SU-DHL-6 (cell line): Measurements from ENCODE around the gene TRAPPC2B.
"Not testable (repeated sequence)": the region's sequence is repeated elsewhere in the genome, so short reads cannot be mapped to it uniquely, and the experiment has no call there.

Source experiments
- H2AFZ ChIP-seq: fragments of 200-600 bp; sonication (generic); 2 replicates; pipeline ENCODE4 v1.6.1; 2014; ENCODE audit warnings: low read depth, mild to moderate bottlenecking, moderate library complexity, mixed read lengths, antibody characterized with exemption, low read length; ENCODE audit not compliant: severe bottlenecking
- H3F3A ChIP-seq: fragments of 200-600 bp; shearing (Covaris generic); 2 replicates; pipeline ENCODE4 v1.6.0; 2016; ENCODE audit warnings: antibody characterized with exemption, mild to moderate bottlenecking; ENCODE audit not compliant: insufficient read depth
- H3K27ac ChIP-seq: fragments of 200-600 bp; sonication (generic); 2 replicates; pipeline ENCODE4 v1.5.1; 2016; ENCODE audit warnings: low read depth, mild to moderate bottlenecking, low read length, moderate library complexity, mixed read lengths
- H3K27me3 ChIP-seq: fragments of 200-600 bp; sonication (generic), shearing (Covaris generic); 2 replicates; pipeline ENCODE4 v1.6.0; 2014; ENCODE audit warnings: mild to moderate bottlenecking, low read length
- H3K36me3 ChIP-seq: fragments of 200-600 bp; sonication (generic); 2 replicates; pipeline ENCODE4 v1.6.1; 2014; ENCODE audit warnings: mild to moderate bottlenecking, low read length, mixed read lengths
- H3K4me2 ChIP-seq: fragments of 300-600, 200-600 bp; shearing (Covaris generic), sonication (generic); 2 replicates; pipeline ENCODE4 v1.6.0; 2014; ENCODE audit warnings: low read length, low read depth, mild to moderate bottlenecking; ENCODE audit not compliant: poor library complexity, severe bottlenecking
- H3K4me3 ChIP-seq: fragments of 200-600 bp; sonication (generic); 2 replicates; pipeline ENCODE4 v1.5.1; 2014; ENCODE audit warnings: antibody characterized with exemption, low read length, mild to moderate bottlenecking, mixed read lengths; ENCODE audit not compliant: insufficient read depth, poor library complexity, severe bottlenecking
- H3K79me2 ChIP-seq: fragments of 200-600 bp; sonication (generic); 2 replicates; pipeline ENCODE4 v1.6.1; 2014; ENCODE audit warnings: mild to moderate bottlenecking, low read length, moderate library complexity; ENCODE audit not compliant: insufficient read depth
- H3K9ac ChIP-seq: fragments of 200-600 bp; sonication (generic); 2 replicates; pipeline ENCODE4 v1.7.0; 2014; ENCODE audit warnings: mild to moderate bottlenecking, low read length
- H3K9me2 ChIP-seq: fragments of 200-600 bp; sonication (generic); replicated peaks from 2 replicates; pipeline ENCODE4 v1.6.1; 2014; ENCODE audit warnings: low read length; ENCODE audit not compliant: insufficient read depth
- H3K9me3 ChIP-seq: fragments of 200-600 bp; sonication (generic); 2 replicates; pipeline ENCODE4 v1.6.1; 2014; ENCODE audit warnings: low read length, mixed read lengths; ENCODE audit not compliant: insufficient read depth
- H4K20me1 ChIP-seq: fragments of 200-600 bp; sonication (generic); 2 replicates; pipeline ENCODE4 v1.6.1; 2014; ENCODE audit warnings: low read depth, mild to moderate bottlenecking, antibody characterized with exemption, low read length, moderate library complexity, mixed read lengths
- EZH2phosphoT487 ChIP-seq: fragments of 200-600 bp; sonication (generic), shearing (Covaris generic); conservative IDR thresholded peaks from 2 replicates; pipeline ENCODE4 v1.6.1; 2018; ENCODE audit warnings: mild to moderate bottlenecking, antibody characterized with exemption, low read length, moderate library complexity, mixed read lengths
- TF ChIP-seq, protein P1 (sequence below): fragments of 200-600 bp; sonication (generic); IDR thresholded peaks from one replicate; pipeline ENCODE4 v1.5.1; 2017; ENCODE audit warnings: antibody characterized with exemption, mild to moderate bottlenecking, low read length, moderate library complexity; ENCODE audit not compliant: insufficient read depth, poor library complexity, severe bottlenecking

The TRAPPC2B gene

DNA sequence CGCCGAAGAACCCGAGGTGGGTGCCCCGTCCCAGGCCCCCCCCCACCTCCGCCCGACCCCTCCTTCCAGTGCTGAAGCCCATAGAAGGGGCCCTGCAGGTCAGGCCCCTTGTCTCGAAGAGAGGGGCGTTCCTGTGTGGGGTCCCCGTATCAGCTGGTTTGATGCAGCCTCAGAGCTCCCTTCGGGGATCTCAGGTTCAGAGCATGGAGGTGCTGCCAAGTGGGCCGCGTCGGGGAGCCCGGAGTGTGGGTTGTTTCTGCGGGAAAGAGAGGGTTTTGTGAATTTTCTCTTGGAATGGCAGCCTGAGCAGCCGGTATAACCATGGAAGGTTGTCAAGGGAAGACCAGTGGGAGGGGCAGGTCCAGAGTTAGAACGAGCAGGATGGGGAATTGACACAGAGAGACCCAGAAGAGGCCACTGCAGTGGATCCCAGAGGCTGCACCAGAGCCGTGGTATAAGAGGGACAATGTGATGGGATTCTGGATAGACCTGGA lies 384 bp downstream of the TRAPPC2B start:
- Histone ChIP-seq H3K4me2 (peak overlapping the region; percentile 96), H3K9ac (peak overlapping the region; percentile 75), H3K79me2 (peaks cover 13% of the 10 kb centered on the region), H3K9me3 (no peaks in the 10 kb centered on the region), H4K20me1 (no peaks in the 10 kb centered on the region), H3K36me3 (no peaks in the 10 kb centered on the region), H2AFZ (peak overlapping the region; percentile 18), H3F3A (no peaks in the 10 kb centered on the region), H3K4me3 (peak overlapping the region; percentile 94), H3K9me2 (no peaks in the 10 kb centered on the region), H3K27me3 (no peaks in the 10 kb centered on the region), H3K27ac (peak overlapping the region; percentile 1; the same call in 1 of the 2 replicates)
- TF ChIP-seq EZH2phosphoT487: no peak
- TF ChIP-seq, protein P1, sequence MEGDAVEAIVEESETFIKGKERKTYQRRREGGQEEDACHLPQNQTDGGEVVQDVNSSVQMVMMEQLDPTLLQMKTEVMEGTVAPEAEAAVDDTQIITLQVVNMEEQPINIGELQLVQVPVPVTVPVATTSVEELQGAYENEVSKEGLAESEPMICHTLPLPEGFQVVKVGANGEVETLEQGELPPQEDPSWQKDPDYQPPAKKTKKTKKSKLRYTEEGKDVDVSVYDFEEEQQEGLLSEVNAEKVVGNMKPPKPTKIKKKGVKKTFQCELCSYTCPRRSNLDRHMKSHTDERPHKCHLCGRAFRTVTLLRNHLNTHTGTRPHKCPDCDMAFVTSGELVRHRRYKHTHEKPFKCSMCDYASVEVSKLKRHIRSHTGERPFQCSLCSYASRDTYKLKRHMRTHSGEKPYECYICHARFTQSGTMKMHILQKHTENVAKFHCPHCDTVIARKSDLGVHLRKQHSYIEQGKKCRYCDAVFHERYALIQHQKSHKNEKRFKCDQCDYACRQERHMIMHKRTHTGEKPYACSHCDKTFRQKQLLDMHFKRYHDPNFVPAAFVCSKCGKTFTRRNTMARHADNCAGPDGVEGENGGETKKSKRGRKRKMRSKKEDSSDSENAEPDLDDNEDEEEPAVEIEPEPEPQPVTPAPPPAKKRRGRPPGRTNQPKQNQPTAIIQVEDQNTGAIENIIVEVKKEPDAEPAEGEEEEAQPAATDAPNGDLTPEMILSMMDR: no peak

DNA sequence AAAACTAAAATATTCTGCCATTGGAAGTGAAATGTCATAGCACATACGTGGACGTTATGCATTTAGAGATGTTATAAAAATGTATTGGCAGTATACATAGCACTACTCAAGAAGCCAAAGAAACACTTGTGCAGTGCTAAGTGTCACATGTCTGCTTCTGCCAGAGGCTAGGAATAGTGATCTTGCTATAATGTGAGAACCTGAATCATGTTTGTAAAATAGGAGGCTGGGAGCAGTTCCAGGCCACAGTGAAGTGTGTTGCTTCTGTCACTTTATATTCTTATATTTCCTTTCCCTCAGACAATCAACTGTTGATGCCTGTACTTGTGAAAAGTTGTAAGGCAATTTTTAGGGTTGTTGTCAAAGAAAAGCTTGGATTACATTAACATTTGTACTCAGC lies 3.4 kb downstream of the TRAPPC2B start:
- no peaks in the 10 kb centered on the region for H3K36me3 ChIP-seq
- no peaks in the 10 kb centered on the region for H3K27me3 ChIP-seq
- H4K20me1 ChIP-seq: no peaks in the 10 kb centered on the region
- no peak overlapping the region for H3K4me2 ChIP-seq
- H3K4me3 ChIP-seq: no peak overlapping the region
- no peak overlapping the region for H3K27ac ChIP-seq
- TF ChIP-seq EZH2phosphoT487: no peak
- TF ChIP-seq, protein P1: no peak
- no peaks in the 10 kb centered on the region for H3K9me3 ChIP-seq
- no peak overlapping the region for H3K9ac ChIP-seq
- peaks cover 13% of the 10 kb centered on the region for H3K79me2 ChIP-seq
- H3F3A ChIP-seq: no peaks in the 10 kb centered on the region
- no peak overlapping the region for H2AFZ ChIP-seq
- no peaks in the 10 kb centered on the region for H3K9me2 ChIP-seq

DNA sequence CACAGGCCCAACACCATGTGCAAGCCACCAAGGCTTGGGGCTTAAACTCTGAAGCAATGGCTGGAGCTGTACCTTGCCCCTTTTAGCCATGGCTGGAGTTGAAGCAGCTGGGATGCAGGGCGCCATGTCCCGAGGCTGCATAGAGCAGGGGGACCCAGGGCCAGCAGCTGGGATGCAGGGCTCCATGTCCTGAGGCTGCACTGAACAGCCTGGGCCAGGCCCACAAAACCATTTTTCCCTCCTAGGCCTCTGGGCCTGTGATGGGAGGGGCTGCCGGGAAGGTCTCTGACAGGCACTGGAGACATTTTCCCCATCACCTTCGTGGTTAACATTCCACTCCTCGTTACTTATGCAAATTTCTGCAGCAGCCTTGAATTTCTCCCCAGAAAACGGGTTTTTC lies 10.8 kb downstream of the TRAPPC2B start:
- TF ChIP-seq EZH2phosphoT487: no peak
- TF ChIP-seq, protein P1: no peak
- H3K4me2 ChIP-seq: no peak overlapping the region
- H3K36me3 ChIP-seq: peaks cover 33% of the 10 kb centered on the region
- H3K9me2 ChIP-seq: no peaks in the 10 kb centered on the region
- no peak overlapping the region for H3K4me3 ChIP-seq
- H3K79me2 ChIP-seq: no peaks in the 10 kb centered on the region
- peaks cover 15% of the 10 kb centered on the region; the same call in 1 of the 2 replicates for H3K9me3 ChIP-seq
- H4K20me1 ChIP-seq: no peaks in the 10 kb centered on the region
- H3K27ac ChIP-seq: no peak overlapping the region
- H2AFZ ChIP-seq: no peak overlapping the region
- H3K9ac ChIP-seq: no peak overlapping the region
- H3F3A ChIP-seq: no peaks in the 10 kb centered on the region
- H3K27me3 ChIP-seq: no peaks in the 10 kb centered on the region

DNA sequence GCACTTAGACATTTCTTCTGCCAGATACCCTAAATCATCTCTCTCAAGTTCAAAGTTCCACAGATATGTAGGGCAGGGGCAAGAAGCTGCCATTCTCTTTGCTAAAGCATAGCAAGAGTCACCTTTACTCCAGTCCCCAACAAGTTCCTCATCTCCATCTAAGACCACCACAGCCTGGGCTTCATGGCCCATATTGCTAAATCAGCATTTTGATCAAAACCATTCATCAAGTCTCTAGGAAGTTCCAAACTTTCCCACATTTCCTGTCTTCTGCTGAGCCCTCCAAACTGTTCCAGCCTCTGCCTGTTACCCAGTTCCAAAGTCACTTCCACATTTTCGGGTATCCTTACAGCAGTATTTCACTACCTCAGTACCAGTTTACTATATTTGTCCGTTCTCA lies 11.3 kb downstream of the TRAPPC2B start:
- H2AFZ ChIP-seq: not testable (repeated sequence)

More for the DNA sequence above, 11.3 kb downstream of the TRAPPC2B start:
- not testable (repeated sequence) for H3K4me2 ChIP-seq, H3K9me2 ChIP-seq, H3K27ac ChIP-seq, H4K20me1 ChIP-seq, H3K79me2 ChIP-seq, H3K27me3 ChIP-seq, H3F3A ChIP-seq, H3K9ac ChIP-seq, H3K4me3 ChIP-seq
- peaks cover 15% of the 10 kb centered on the region; the same call in 1 of the 2 replicates for H3K9me3 ChIP-seq
- H3K36me3 ChIP-seq: peaks cover 33% of the 10 kb centered on the region
